Measurements from ENCODE around the gene CRHBP.

DNA sequence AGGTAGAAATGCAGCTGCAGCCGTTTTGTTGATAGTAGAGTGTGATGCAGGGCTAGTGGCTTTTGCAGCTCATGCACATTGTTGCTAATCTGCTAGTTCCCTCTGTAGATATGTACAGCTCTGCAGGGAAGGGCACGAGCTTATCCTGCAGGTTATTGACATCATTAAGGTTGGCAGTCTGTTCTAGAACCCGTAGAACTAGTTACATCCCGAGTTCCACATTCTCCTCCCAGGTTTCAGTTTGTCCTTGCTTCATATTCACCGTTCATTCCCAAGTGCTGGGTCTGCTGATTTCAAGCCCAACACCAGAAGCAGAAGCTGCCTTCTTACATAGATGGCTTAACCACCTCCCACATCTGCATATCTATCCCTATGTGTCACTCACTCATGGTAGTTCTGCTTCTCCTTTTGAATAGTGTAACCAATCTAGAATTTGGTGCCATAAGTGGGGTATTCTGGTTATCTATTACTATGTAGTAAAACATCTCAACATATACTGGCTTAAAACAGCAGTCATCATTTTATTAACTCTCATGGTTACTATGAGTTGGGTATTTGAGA, 38.1 kb downstream of the CRHBP start:
- TF ChIP-seq, protein P1, sequence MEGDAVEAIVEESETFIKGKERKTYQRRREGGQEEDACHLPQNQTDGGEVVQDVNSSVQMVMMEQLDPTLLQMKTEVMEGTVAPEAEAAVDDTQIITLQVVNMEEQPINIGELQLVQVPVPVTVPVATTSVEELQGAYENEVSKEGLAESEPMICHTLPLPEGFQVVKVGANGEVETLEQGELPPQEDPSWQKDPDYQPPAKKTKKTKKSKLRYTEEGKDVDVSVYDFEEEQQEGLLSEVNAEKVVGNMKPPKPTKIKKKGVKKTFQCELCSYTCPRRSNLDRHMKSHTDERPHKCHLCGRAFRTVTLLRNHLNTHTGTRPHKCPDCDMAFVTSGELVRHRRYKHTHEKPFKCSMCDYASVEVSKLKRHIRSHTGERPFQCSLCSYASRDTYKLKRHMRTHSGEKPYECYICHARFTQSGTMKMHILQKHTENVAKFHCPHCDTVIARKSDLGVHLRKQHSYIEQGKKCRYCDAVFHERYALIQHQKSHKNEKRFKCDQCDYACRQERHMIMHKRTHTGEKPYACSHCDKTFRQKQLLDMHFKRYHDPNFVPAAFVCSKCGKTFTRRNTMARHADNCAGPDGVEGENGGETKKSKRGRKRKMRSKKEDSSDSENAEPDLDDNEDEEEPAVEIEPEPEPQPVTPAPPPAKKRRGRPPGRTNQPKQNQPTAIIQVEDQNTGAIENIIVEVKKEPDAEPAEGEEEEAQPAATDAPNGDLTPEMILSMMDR (IDR thresholded peaks at IDR 0.05): no peak
- no peak for TF ChIP-seq POLR2AphosphoS5 (IDR thresholded peaks at IDR 0.05)
